ENCODE data around the gene PCNX1.

GRCh38 chr14:70881549-70882177 lies 25.6 kb upstream of the PCNX1 start:
- TF ChIP-seq CTCF (IDR thresholded peaks at IDR 0.05; ENCODE audit: low read depth, low read length, missing input control) (no peak), MAX (IDR thresholded peaks at IDR 0.05) (no peak), ZBTB33 (IDR thresholded peaks at IDR 0.05) (no peak), RAD21 (IDR thresholded peaks at IDR 0.05) (no peak), FOXA1 (IDR thresholded peaks at IDR 0.05) (no peak), REST (IDR thresholded peaks at IDR 0.05) (no peak), ATF3 (IDR thresholded peaks at IDR 0.05) (no peak), JUND (IDR thresholded peaks at IDR 0.05) (no peak), YY1 (IDR thresholded peaks at IDR 0.05) (no peak)

All from liver (tissue), 3 donors.